Measurements from ENCODE around the gene DRD4. TPM values are rescaled to one million over a fixed set of nuclear protein-coding genes. Genes with fewer than 3 reads are reported as not detected.

DRD4 gene
- total RNA-seq, 1 donor from 2014 or later = 0.49 TPM

- no peak overlapping the region for H3K27ac Mint-ChIP-seq
- CTCF ChIA-PET = no interaction called here
Observed at GRCh38 chr11:659532-660085, 22.5 kb downstream of the DRD4 start.

GRCh38 chr11:660281-660680 is 23.2 kb downstream of the DRD4 start:
- Mint-ChIP-seq H3K36me3 (ENCODE audit: low read depth) (peaks cover 40% of the 10 kb centered on the region), H3K27ac (no peak overlapping the region), H3K9me3 (no peaks in the 10 kb centered on the region), H3K4me3 (no peak overlapping the region), H3K4me1 (peaks cover 4% of the 10 kb centered on the region), H3K27me3 (no peaks in the 10 kb centered on the region)
- CTCF ChIA-PET = interaction anchor here (2.9 kb wide), 1 partner anchor 65 kb away, joined by 34 read pairs; no protein-coding TSS in a partner anchor
- POLR2A ChIA-PET = no interaction called here
- intact Hi-C loops (cut with micrococcal nuclease) = no loop called here
- DNase-seq (no peak), ATAC-seq (ENCODE audit: low read depth) (no peak)
- no peak for TF ChIP-seq CTCF (IDR thresholded peaks at IDR 0.05)

More at GRCh38 chr11:659532-660085, 22.5 kb downstream of the DRD4 start:
- DNase-seq (no peak), ATAC-seq (ENCODE audit: low read depth) (peak; percentile 37)
- H3K9me3 Mint-ChIP-seq = no peaks in the 10 kb centered on the region
- no peak for TF ChIP-seq CTCF (IDR thresholded peaks at IDR 0.05)
- peaks cover 39% of the 10 kb centered on the region for H3K36me3 Mint-ChIP-seq (ENCODE audit: low read depth)
- peaks cover 4% of the 10 kb centered on the region for H3K4me1 Mint-ChIP-seq
- POLR2A ChIA-PET = no interaction called here
- H3K27me3 Mint-ChIP-seq = no peaks in the 10 kb centered on the region
- intact Hi-C loops (cut with micrococcal nuclease) = no loop called here
- no peak overlapping the region for H3K4me3 Mint-ChIP-seq

GRCh38 chr11:660681-661444 is 23.8 kb downstream of the DRD4 start:
- Mint-ChIP-seq H3K27me3 (no peaks in the 10 kb centered on the region), H3K27ac (no peak overlapping the region), H3K9me3 (no peaks in the 10 kb centered on the region), H3K36me3 (ENCODE audit: low read depth) (peaks cover 42% of the 10 kb centered on the region), H3K4me3 (no peak overlapping the region), H3K4me1 (peaks cover 4% of the 10 kb centered on the region)
- CTCF ChIA-PET = interaction anchor here (0.6 to 2.9 kb wide), 5 partner anchors 20 to 106 kb away, joined by 3 to 34 read pairs (median 8); no protein-coding TSS in a partner anchor
- no peak for TF ChIP-seq CTCF (IDR thresholded peaks at IDR 0.05)
- intact Hi-C loops (cut with micrococcal nuclease) = no loop called here
- ATAC-seq (ENCODE audit: low read depth) (no peak), DNase-seq (no peak)
- POLR2A ChIA-PET = no interaction called here

- POLR2A ChIA-PET = interaction anchor here (1.2 kb wide), 1 partner anchor 34 kb away, joined by 3 read pairs; no protein-coding TSS in a partner anchor
- DNase-seq (peak; percentile 51), ATAC-seq (ENCODE audit: low read depth) (peak; percentile 85)
- H3K4me1 Mint-ChIP-seq = peaks cover 4% of the 10 kb centered on the region
- TF ChIP-seq CTCF (IDR thresholded peaks at IDR 0.05) = no peak
- CTCF ChIA-PET = interaction anchor here (1.3 to 2.9 kb wide), 4 partner anchors 59 to 108 kb away, joined by 3 to 34 read pairs (median 8); no protein-coding TSS in a partner anchor
- H3K36me3 Mint-ChIP-seq (ENCODE audit: low read depth) = peaks cover 38% of the 10 kb centered on the region
- intact Hi-C loops (cut with micrococcal nuclease) = loop anchor here (1.0 to 2.0 kb wide), 6 partner anchors 32 to 136 kb away; partner anchors contain the start of genes DEAF1, SLC25A22 and TMEM80
- no peak overlapping the region for H3K27ac Mint-ChIP-seq
- H3K4me3 Mint-ChIP-seq = no peak overlapping the region
- no peaks in the 10 kb centered on the region for H3K27me3 Mint-ChIP-seq
- H3K9me3 Mint-ChIP-seq = no peaks in the 10 kb centered on the region
Observed at GRCh38 chr11:662689-663274, 25.7 kb downstream of the DRD4 start.
